Prostate gland (tissue), 2 donors: ENCODE measurements around the gene SPEF1.
A peak's percentile ranks its signal among the peaks of the same experiment; 100 is the strongest.

ENCODE experiments used
- CTCF ChIP-seq, 4 experiments: fragments of 200-600 bp in 2 of 4; fragments of 450-650 bp in 2 of 4; sonication (generic) in 2 of 4; IDR thresholded peaks; 1 replicate in 3 of 4; 2 replicates in 1 of 4; pipeline ENCODE4 v1.5.1; 2016 to 2019; ENCODE audit warnings: antibody characterized with exemption in 4 of 4, mild to moderate bottlenecking in 2 of 4, moderate library complexity in 2 of 4
- POLR2AphosphoS5 ChIP-seq: sonication (generic); formaldehyde crosslinking; IDR thresholded peaks from one replicate; pipeline ENCODE4 v1.6.1; 2017; ENCODE audit warnings: antibody characterized with exemption

GRCh38 chr20:3818155-3819151 lies 37.2 kb upstream of the SPEF1 start:
- TF ChIP-seq CTCF (IDR thresholded peaks at IDR 0.05) (peak in 3 of 4 experiments; percentile 36 to 68 (median 59)), POLR2AphosphoS5 (peak; percentile 13)
